HFF-Myc (cell line): ENCODE measurements around the gene GXYLT1.
"Not testable (repeated sequence)": the region's sequence is repeated elsewhere in the genome, so short reads cannot be mapped to it uniquely, and the experiment has no call there.

Experiments
- DNase-seq: peaks from one replicate; pipeline ENCODE4 v3.0.0-alpha.2; 2011; ENCODE audit warnings: low read depth; ENCODE audit errors: extremely low read depth
- H3K4me3 ChIP-seq: replicated peaks from 2 replicates; pipeline ENCODE4 v1.5.1; 2011; ENCODE audit warnings: low read depth, mild to moderate bottlenecking, control low read depth, low read length
- TF ChIP-seq, protein P1 (sequence below): IDR thresholded peaks from 2 replicates; pipeline ENCODE4 v1.5.1; 2012; ENCODE audit warnings: mild to moderate bottlenecking, low read depth, low read length, control low read depth; ENCODE audit errors: missing control alignments

Gene GXYLT1, protein sequence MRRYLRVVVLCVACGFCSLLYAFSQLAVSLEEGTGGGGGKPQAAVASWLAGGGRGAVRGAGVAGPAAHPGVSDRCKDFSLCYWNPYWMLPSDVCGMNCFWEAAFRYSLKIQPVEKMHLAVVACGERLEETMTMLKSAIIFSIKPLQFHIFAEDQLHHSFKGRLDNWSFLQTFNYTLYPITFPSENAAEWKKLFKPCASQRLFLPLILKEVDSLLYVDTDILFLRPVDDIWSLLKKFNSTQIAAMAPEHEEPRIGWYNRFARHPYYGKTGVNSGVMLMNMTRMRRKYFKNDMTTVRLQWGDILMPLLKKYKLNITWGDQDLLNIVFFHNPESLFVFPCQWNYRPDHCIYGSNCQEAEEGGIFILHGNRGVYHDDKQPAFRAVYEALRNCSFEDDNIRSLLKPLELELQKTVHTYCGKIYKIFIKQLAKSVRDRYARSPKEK

DNA sequence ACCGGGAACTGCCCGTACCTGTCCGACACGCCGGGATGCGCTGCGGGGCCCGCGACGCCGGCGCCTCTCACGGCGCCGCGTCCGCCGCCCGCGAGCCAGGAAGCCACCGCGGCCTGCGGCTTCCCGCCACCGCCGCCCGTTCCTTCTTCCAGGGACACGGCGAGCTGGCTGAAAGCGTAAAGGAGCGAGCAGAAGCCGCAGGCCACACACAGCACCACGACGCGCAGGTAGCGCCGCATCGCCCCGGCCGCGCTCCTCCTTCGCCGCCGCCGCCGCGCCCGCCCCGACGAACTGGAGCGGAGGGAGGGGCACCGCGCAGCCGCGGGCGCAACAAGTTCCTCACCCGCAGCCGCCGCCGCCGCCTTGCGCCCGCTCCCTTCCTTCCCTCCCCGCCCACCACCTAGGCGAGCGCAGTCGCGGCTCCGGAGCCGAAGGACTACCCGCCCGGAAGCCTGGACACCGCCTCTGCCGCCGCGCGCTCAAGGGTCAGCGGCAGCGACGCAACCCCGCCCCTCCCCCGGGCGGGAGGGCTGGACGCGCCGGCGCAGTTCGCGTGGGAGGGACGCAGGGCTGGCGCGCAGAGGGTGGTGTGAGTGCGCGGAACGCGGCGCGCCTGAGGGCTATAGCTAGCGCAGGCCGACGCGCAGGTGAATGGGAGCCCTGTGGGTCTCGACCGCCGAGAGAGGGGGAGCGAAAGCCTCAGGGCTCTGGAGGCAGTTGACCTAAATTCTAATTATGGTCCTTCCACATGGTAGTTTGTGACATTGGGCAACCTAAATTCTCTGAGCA is at the start of gene GXYLT1:
Gene GXYLT1 (minus strand): TSS at position 467 of the 789 bp plus-strand sequence. CDS start 228 bp downstream, at position 239.
- DNase-seq, result peak; percentile 56
- peak within 1 kb of the TSS; percentile 71 for H3K4me3 ChIP-seq
- TF ChIP-seq, protein P1, sequence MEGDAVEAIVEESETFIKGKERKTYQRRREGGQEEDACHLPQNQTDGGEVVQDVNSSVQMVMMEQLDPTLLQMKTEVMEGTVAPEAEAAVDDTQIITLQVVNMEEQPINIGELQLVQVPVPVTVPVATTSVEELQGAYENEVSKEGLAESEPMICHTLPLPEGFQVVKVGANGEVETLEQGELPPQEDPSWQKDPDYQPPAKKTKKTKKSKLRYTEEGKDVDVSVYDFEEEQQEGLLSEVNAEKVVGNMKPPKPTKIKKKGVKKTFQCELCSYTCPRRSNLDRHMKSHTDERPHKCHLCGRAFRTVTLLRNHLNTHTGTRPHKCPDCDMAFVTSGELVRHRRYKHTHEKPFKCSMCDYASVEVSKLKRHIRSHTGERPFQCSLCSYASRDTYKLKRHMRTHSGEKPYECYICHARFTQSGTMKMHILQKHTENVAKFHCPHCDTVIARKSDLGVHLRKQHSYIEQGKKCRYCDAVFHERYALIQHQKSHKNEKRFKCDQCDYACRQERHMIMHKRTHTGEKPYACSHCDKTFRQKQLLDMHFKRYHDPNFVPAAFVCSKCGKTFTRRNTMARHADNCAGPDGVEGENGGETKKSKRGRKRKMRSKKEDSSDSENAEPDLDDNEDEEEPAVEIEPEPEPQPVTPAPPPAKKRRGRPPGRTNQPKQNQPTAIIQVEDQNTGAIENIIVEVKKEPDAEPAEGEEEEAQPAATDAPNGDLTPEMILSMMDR, result no peak

DNA sequence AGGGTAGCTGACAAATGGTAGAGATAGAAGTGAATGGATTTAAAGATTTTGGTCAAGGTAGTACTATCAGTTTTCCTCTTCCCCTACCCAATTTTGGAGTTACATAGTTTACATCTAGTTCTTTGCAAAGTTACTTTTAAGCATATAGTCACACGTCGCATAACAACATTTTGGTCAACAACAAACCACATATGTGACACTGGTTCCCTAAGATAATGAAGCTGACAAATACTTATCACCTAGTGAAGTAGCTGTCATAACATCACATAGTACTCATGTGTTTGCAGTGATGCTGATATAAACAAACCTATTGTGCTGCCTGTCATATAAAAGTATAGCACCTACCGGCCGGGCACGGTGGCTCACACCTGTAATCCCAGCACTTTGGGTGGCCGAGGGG is 48.0 kb upstream of the GXYLT1 start:
- DNase-seq, result no peak
- H3K4me3 ChIP-seq, result no peak overlapping the region
- TF ChIP-seq, protein P1, result no peak

- no peak for DNase-seq
- TF ChIP-seq, protein P1, result no peak
- H3K4me3 ChIP-seq, result no peak overlapping the region
Measured at GRCh38 chr12:42192258-42192657, 47.6 kb upstream of the GXYLT1 start.

DNA sequence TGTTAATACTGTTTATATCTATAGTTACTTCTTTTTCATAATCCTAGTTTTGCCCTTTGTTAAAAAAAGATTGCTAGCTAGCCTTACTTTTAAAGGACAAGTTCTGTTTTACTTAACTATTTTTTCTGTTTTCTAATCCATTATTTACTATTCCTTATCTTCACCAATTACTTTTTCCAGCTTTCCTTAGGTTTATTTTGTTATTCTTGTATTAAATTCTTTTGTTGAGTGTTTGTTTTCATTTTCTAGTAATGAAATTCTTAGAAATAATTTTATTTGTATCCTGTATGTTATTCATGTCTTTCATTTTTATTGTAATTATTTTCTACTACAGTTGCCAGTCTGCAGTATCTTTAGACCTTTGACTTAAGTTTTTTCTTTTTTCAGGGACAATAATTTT is 45.7 kb upstream of the GXYLT1 start:
- TF ChIP-seq, protein P1, result no peak
- DNase-seq, result no peak
- no peak overlapping the region for H3K4me3 ChIP-seq

- H3K4me3 ChIP-seq, DNase-seq: not testable (repeated sequence)
Measured at GRCh38 chr12:42188275-42188674, 43.6 kb upstream of the GXYLT1 start.

GRCh38 chr12:42187799-42188198 is 43.1 kb upstream of the GXYLT1 start:
- no peak overlapping the region for H3K4me3 ChIP-seq
- TF ChIP-seq, protein P1, result no peak

GRCh38 chr12:42186793-42187192 is 42.1 kb upstream of the GXYLT1 start:
- DNase-seq, result no peak
- no peak overlapping the region for H3K4me3 ChIP-seq
- TF ChIP-seq, protein P1, result no peak

More at GRCh38 chr12:42187799-42188198, 43.1 kb upstream of the GXYLT1 start:
- DNase-seq, result no peak
